GM23338 (cell line): ENCODE results near the gene CCDC187. TPM values are rescaled to one million over a fixed set of nuclear protein-coding genes. Genes with fewer than 3 reads are reported as not detected.

Source experiments
- EZH2 ChIP-seq: fragments of 200-600 bp; sonication (generic); IDR thresholded peaks from one replicate; pipeline ENCODE4 v1.8.0; 2017; ENCODE audit warnings: antibody characterized with exemption, mild to moderate bottlenecking, low read depth; ENCODE audit not compliant: unreplicated experiment
- EZH2phosphoT487 ChIP-seq: fragments of 200-600 bp; sonication (generic); IDR thresholded peaks from one replicate; pipeline ENCODE4 v1.8.1; 2018; ENCODE audit warnings: antibody characterized with exemption; ENCODE audit not compliant: unreplicated experiment
- NANOG ChIP-seq: IDR thresholded peaks from 2 replicates; pipeline ENCODE4 v1.6.1; 2016; ENCODE audit warnings: antibody characterized with exemption, borderline replicate concordance
- POLR2AphosphoS5 ChIP-seq: IDR thresholded peaks from 2 replicates; pipeline ENCODE4 v1.6.1; 2016; ENCODE audit warnings: antibody characterized with exemption, low read depth
- ZNF114 ChIP-seq: fragments of 250-450 bp; sonication (Bioruptor Pico); IDR thresholded peaks from 2 replicates; pipeline ENCODE4 v1.5.0; 2020; ENCODE audit warnings: mild to moderate bottlenecking, moderate library complexity
- ZNF331 ChIP-seq: fragments of 250-450 bp; sonication (Bioruptor Pico); IDR thresholded peaks from 2 replicates; pipeline ENCODE4 v1.5.0; 2020; ENCODE audit warnings: low read depth, mild to moderate bottlenecking, moderate library complexity
- polyA plus RNA-seq: library from polyadenylated mRNA; unstranded; fragments of >200 nt; fragmentation: Nextera tagmentation; extraction: Ambion mirVana; gene quantifications from 2 replicates; pipeline ENCODE4 v1.2.1, GENCODE V29; 2016
- total RNA-seq: library from RNA; depleted of rRNA; stranded (reverse); fragments of >200 nt; shearing (Covaris generic); gene quantifications from 2 replicates; pipeline ENCODE4 v1.2.3, GENCODE V29; 2014
- TF ChIP-seq, protein P1 (sequence below): IDR thresholded peaks from one replicate; pipeline ENCODE4 v1.6.1; 2018; ENCODE audit warnings: antibody characterized with exemption; ENCODE audit not compliant: unreplicated experiment
- TF ChIP-seq, protein P2 (sequence below): fragments of 250-450 bp; sonication (Bioruptor Pico); IDR thresholded peaks from 2 replicates; pipeline ENCODE4 v1.5.0; 2020; ENCODE audit warnings: mild to moderate bottlenecking, moderate library complexity

CCDC187 gene
- total and polyA plus RNA-seq, 2 experiments from 2014 or later, result 0.14 TPM; not detected in 1

- TF ChIP-seq, protein P1, sequence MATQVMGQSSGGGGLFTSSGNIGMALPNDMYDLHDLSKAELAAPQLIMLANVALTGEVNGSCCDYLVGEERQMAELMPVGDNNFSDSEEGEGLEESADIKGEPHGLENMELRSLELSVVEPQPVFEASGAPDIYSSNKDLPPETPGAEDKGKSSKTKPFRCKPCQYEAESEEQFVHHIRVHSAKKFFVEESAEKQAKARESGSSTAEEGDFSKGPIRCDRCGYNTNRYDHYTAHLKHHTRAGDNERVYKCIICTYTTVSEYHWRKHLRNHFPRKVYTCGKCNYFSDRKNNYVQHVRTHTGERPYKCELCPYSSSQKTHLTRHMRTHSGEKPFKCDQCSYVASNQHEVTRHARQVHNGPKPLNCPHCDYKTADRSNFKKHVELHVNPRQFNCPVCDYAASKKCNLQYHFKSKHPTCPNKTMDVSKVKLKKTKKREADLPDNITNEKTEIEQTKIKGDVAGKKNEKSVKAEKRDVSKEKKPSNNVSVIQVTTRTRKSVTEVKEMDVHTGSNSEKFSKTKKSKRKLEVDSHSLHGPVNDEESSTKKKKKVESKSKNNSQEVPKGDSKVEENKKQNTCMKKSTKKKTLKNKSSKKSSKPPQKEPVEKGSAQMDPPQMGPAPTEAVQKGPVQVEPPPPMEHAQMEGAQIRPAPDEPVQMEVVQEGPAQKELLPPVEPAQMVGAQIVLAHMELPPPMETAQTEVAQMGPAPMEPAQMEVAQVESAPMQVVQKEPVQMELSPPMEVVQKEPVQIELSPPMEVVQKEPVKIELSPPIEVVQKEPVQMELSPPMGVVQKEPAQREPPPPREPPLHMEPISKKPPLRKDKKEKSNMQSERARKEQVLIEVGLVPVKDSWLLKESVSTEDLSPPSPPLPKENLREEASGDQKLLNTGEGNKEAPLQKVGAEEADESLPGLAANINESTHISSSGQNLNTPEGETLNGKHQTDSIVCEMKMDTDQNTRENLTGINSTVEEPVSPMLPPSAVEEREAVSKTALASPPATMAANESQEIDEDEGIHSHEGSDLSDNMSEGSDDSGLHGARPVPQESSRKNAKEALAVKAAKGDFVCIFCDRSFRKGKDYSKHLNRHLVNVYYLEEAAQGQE, result no peak
- TF ChIP-seq, protein P2, sequence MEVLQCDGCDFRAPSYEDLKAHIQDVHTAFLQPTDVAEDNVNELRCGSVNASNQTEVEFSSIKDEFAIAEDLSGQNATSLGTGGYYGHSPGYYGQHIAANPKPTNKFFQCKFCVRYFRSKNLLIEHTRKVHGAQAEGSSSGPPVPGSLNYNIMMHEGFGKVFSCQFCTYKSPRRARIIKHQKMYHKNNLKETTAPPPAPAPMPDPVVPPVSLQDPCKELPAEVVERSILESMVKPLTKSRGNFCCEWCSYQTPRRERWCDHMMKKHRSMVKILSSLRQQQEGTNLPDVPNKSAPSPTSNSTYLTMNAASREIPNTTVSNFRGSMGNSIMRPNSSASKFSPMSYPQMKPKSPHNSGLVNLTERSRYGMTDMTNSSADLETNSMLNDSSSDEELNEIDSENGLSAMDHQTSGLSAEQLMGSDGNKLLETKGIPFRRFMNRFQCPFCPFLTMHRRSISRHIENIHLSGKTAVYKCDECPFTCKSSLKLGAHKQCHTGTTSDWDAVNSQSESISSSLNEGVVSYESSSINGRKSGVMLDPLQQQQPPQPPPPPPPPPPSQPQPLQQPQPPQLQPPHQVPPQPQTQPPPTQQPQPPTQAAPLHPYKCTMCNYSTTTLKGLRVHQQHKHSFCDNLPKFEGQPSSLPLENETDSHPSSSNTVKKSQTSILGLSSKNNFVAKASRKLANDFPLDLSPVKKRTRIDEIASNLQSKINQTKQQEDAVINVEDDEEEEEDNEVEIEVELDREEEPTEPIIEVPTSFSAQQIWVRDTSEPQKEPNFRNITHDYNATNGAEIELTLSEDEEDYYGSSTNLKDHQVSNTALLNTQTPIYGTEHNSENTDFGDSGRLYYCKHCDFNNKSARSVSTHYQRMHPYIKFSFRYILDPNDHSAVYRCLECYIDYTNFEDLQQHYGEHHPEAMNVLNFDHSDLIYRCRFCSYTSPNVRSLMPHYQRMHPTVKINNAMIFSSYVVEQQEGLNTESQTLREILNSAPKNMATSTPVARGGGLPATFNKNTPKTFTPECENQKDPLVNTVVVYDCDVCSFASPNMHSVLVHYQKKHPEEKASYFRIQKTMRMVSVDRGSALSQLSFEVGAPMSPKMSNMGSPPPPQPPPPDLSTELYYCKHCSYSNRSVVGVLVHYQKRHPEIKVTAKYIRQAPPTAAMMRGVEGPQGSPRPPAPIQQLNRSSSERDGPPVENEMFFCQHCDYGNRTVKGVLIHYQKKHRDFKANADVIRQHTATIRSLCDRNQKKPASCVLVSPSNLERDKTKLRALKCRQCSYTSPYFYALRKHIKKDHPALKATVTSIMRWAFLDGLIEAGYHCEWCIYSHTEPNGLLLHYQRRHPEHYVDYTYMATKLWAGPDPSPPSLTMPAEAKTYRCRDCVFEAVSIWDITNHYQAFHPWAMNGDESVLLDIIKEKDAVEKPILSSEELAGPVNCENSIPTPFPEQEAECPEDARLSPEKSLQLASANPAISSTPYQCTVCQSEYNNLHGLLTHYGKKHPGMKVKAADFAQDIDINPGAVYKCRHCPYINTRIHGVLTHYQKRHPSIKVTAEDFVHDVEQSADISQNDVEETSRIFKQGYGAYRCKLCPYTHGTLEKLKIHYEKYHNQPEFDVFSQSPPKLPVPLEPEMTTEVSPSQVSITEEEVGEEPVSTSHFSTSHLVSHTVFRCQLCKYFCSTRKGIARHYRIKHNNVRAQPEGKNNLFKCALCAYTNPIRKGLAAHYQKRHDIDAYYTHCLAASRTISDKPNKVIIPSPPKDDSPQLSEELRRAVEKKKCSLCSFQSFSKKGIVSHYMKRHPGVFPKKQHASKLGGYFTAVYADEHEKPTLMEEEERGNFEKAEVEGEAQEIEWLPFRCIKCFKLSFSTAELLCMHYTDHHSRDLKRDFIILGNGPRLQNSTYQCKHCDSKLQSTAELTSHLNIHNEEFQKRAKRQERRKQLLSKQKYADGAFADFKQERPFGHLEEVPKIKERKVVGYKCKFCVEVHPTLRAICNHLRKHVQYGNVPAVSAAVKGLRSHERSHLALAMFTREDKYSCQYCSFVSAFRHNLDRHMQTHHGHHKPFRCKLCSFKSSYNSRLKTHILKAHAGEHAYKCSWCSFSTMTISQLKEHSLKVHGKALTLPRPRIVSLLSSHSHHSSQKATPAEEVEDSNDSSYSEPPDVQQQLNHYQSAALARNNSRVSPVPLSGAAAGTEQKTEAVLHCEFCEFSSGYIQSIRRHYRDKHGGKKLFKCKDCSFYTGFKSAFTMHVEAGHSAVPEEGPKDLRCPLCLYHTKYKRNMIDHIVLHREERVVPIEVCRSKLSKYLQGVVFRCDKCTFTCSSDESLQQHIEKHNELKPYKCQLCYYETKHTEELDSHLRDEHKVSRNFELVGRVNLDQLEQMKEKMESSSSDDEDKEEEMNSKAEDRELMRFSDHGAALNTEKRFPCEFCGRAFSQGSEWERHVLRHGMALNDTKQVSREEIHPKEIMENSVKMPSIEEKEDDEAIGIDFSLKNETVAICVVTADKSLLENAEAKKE, result no peak
- TF ChIP-seq EZH2phosphoT487 (no peak), EZH2 (no peak), POLR2AphosphoS5 (no peak), ZNF331 (no peak), NANOG (no peak), ZNF114 (CRISPR knock-in tag) (no peak)
These were observed 5.8 kb downstream of the CCDC187 start (continued) for GRCh38 chr9:136297766-136298735.
